IPS-NIHi7 (cell line): Measurements from ENCODE around the gene ATRIP.

ENCODE experiments used
- DNase-seq: peaks from one replicate; pipeline ENCODE4 v3.0.0; 2012; ENCODE audit warnings: mixed read lengths; ENCODE audit errors: extremely low spot score

The ATRIP gene

GRCh38 chr3:48423883-48424695, 22.4 kb upstream of the ATRIP start:
- no peak for DNase-seq

- no peak for DNase-seq
Observed at GRCh38 chr3:48425281-48425812, 21.2 kb upstream of the ATRIP start.

- no peak for DNase-seq
Observed at GRCh38 chr3:48426401-48426909, 20.1 kb upstream of the ATRIP start.

- DNase-seq = no peak
Observed at GRCh38 chr3:48426944-48427629, 19.4 kb upstream of the ATRIP start.

DNA sequence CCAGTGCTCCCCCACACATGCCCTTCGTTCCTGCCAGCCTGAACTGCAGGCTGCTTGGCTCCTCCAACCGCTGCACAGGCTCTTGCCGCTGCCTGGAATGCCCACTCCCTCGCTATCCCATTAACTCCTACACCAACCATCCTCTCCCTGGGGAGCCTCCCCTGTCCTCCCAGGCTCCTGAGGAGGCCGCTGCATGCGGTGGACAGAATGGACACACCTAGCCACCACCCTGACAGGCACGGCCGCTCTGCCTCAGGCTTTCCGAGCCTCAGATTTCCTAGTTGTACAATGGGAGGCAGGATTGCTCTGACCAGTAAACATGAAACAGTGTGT, 18.9 kb upstream of the ATRIP start:
- DNase-seq = no peak

DNA sequence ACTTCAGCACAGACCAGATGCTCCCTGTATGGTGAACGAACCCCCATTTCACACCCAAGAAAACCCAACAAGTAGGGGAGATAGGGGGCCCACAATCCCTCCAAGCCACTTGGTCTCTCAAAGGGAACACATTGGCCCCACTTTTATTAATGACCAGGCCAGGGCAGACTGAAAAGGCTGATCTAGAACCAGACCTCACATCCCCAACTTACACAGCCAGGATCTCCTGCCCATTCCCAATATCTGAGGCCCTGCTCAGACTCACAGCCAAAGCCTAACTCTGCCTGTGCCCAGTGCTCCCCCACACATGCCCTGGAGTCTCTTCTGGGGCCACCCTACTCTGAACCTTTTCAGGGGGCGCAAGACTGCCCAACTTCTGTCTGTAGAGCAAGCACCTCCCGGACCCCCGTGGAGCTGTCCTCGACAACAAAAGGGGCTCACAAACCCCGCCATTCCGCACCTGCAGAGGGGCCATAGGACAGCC, 18.4 kb upstream of the ATRIP start:
- DNase-seq = no peak

DNA sequence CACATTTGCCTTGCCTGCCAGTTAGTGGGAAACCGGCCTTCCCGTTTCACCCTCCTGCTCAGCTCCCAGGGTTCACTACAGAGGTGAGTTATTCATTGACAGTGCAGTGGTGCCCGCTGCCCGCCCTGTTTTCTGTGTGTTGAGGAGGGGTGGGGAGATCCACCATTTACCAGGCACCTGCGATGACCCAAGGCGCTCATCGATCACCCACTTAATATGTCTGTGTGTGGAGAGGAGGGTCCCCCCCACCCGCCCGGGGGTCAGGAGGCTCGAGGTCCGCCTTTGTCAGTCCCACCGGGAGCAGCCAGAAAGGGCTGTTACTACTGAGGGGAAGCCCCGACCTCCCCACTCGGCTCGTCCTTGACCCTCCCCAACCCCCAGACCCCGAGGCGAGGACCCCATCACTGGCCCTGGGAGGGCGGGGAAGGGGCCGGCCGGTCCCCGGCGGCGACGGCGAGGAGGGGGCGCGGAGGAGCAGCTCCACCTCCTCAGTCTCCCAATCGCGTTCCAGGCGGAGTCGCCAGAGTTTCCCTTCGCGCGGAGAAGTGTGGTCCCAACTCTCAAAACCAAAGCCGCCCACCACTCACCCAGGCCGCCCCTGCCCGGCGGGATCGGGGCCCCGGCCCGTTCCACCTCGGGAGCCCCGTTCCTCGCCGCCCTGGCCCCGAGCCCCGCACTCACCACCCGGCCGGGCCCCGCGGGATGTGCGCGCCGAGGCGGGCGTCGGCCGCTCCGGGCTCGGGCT, 17.8 kb upstream of the ATRIP start:
- DNase-seq = peak; percentile 68

GRCh38 chr3:48429317-48429959, 17.1 kb upstream of the ATRIP start:
- DNase-seq = peak; percentile 83

DNA sequence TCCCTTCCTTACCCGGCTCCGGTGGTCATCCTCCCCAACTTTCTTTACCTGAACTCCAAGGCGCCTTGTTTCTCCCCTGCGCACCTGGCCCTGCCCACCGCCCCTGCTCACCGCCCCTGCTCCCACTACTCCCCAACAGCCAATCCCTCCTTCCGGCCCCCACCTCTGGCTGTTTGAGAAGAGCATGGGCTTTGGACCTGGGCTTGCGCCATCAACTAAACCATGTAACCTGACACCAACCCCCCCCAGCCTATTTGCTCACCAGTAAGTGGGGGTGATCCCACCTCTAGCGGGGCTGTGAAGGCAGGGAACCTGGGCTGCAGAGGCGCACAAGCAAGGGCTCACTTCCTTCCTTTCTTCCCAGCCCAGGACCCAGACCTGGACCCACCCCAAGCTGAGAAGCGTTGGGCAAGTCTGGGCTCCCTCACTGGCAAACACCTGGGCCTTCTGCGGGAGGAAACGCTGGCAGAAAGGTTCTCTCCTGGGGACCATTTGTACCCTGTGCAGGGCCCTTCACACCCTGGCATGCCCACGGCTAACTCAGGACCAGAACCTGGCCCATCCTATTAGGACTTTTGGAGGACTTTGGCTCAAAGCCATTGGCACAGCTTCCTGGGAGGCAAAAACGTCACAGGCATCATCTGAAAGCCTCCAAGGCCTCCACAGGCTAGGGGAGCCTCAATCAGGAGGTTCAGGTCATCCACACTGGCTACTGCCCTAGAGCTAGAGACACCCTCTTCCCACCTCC, 16.4 kb upstream of the ATRIP start, which contains the start of gene PLXNB1:
TSS of gene PLXNB1 (minus strand) at position 127 of the 748 bp plus-strand sequence. CDS start 5,475 bp downstream, outside the sequence.
- peak; percentile 92 for DNase-seq

DNA sequence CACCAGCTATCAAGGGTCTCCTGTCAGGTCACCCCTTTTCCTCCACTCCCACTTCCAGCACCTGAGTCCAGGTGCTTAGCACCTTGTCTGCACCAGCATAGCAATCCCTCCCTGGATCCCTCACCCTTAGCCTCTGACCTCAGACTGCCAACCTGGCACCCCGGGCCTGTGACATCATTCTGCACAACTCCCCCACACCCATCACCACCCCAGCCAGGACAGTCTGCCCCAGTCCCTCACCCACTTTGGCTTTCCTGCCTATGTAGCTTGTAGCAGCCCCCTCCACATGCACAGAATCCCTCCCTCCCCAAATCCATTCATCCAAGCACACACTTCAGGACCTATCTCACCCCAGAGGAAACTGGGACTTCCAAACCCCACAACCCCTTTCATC, 15.8 kb upstream of the ATRIP start:
- no peak for DNase-seq

- DNase-seq = no peak
Observed at GRCh38 chr3:48431224-48432029, 15.1 kb upstream of the ATRIP start.

DNA sequence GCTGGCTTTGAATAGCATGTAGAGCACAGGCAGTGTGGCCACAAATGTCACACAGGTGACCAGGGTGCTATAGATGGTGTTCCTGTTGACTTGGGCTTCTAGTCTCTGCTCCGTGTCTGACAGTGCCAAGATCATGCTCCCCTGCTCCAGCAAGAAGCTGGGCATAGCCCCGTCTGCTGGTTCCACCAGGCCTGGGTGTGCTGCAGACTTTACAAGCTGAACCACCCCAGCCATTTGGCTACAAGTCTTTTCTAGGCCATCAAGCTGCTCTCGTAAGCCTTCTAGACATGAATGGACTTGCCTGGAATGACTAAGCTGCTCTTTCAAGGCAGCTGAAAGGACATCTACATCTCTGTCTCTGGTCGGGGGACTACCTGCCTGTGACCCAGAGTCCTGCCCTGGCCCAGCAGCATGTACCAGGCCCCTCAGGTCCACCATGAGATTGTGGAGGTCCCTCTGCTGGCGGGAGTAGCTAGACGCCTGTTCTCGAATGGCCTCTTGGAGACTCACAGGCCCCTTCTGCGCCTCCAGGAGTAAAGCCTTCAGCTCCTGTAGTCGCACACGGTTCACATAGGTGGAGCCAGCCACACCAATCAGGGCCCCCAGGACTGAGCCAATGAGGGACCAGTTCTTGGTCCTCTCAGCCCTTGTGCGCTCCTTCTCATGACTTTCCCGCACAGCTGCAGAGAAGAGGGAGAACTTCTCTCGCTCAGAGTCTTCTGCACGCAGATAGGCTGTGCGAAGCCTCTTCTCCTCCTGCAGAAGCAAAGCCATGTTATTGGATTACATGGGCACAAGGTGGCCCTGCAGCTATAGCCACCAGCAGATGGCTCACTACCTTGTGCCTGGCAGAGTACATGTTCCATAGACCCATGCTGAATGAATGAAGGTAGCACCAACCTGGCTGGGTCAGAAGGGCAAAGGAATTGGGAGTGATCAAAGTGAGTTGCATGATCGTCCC, 13.8 kb upstream of the ATRIP start:
- DNase-seq = peak; percentile 72

DNA sequence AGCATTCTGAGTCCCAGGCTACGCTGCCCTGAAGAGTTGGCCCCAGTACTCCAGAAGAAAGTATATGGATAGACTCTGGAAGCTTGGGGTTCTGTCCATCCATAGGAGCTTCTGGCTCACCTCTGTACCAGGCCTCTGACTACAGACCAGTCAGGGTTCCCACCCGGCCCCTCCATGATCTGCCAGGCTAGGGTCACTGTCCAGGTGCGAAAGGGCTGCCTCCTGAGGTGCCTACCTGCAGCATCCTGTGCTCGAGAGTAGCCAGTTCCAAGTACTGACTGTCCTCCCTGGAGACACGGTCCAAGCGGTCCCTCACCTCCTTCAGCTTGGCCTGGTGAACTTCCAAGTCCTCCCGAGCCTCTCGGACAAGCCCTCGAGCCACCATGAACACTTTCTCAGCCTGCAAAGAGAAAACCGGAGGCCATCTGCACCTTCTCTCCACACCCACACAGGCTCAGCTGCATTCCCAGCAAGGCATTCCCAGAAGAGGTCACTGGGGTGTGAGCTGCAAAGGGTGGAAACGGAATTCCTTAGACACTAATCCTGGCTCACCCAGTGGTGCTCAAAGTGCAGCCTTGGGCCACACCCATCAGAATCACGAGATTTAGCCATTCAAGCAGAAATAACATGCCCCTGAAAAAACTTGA, 12.9 kb upstream of the ATRIP start:
- no peak for DNase-seq

DNA sequence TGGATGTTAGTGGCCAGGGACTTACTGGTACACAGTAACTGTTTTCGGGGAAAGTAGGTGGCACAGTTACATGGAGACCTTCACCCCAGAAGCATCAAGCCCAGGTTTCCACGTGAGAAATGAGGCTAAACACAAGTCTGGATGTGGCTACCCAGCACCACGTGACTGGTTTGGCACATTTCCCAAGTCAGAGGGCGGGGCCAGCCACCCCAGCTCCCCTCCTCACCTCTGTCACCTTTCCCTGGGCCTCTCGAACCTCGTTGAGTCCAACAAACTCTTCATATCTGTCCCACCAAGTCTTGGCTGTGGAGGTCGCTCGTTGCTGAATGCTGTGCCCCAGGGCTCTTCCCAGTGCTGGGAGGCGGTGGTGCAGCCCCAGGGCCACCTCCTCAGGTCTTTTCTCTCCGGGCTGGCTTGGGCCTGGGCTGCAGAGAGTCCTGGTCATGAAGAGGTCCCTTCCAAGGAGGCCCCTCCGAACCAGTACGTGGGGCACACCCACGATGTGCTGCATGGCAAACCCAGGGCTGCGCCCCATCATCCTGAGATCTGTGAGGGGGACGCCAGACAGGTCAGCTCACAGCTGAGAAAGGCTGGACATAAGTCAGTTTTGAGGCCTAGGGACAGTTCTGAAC, 11.8 kb upstream of the ATRIP start:
- no peak for DNase-seq

DNA sequence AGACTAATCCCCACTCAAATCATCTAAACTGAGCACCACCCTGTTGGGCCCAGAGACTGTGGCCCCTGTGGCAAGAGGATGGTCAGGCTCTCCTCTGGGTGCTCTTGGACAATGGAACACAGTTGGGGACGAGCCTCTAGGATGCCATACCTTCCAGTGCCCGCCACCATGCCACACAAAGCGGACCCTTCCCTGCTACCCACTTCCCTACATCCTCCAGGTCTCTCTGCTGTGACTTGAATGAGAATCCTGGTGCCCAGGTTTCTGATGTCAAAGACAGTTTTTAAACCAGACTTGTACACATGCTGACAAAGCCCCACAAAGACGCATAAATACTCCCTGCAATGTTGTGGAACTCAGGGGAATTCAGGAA, 11.3 kb upstream of the ATRIP start:
- DNase-seq = no peak

DNA sequence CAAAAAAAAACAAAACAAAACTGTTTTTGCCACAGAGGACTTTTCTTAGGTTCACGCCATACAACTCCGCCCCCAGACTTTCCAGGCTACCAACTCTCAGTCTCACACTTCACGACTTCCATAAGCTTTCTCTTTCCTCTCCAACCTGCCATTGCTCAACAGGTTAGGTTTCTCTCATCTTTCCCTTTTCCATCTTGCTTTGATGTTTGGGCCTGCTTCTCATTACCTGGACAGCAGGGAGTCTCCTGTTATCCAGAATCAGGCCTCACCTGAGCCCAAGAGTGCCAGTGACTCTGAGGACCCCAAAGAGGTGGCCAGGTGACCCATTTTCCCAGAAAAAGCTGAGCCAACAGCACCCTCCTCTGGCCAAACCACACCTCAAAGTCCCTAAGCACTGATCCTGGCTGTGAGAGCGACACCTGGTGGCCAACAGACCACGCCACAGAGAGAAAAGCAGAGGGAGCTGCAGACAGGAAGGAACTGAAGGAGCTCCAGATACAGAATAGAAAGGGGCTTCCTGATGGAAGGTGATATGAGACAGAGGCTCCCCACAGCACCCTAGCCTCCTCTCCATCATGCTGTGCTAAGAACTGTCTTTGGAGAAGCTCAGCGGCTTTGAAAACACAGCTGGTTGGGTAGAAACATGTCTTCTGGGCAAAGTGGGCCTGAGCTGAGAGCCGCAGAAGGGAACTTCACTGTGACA, 10.6 kb upstream of the ATRIP start:
- DNase-seq = peak; percentile 89

- no peak for DNase-seq
Observed at GRCh38 chr3:48436477-48436787, 10.1 kb upstream of the ATRIP start.
